DMS153 (cell line): ENCODE measurements around the gene MAGIX.

Source experiments
- DNase-seq: peaks from one replicate; lab custom pipeline; 2025; lab: John Stamatoyannopoulos, UW

Gene MAGIX

GRCh38 chrX:49205443-49205842 is 42.9 kb downstream of the MAGIX start:
- no peak for DNase-seq

DNA sequence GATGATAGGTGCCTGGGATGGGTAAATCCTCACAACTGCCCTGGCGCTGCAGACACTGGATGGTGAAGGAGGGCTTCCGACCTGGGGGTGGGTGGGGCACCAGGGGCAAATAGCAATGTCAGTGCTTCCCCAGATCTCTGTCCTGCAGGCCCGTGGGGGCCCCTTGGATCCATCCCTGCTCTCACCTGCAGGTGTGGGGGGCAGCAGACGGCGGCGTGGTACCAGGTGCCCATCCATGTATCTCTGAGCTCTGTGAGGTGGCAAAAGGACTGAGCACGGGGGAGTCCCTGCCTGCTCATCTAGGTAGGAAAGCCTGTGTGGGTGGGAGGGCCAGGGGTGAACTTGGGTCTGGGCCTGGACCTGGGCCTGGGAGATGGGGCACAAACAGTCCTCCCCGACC is 44.0 kb downstream of the MAGIX start:
- DNase-seq, result no peak

GRCh38 chrX:49208399-49208798 is 45.8 kb downstream of the MAGIX start:
- no peak for DNase-seq

DNA sequence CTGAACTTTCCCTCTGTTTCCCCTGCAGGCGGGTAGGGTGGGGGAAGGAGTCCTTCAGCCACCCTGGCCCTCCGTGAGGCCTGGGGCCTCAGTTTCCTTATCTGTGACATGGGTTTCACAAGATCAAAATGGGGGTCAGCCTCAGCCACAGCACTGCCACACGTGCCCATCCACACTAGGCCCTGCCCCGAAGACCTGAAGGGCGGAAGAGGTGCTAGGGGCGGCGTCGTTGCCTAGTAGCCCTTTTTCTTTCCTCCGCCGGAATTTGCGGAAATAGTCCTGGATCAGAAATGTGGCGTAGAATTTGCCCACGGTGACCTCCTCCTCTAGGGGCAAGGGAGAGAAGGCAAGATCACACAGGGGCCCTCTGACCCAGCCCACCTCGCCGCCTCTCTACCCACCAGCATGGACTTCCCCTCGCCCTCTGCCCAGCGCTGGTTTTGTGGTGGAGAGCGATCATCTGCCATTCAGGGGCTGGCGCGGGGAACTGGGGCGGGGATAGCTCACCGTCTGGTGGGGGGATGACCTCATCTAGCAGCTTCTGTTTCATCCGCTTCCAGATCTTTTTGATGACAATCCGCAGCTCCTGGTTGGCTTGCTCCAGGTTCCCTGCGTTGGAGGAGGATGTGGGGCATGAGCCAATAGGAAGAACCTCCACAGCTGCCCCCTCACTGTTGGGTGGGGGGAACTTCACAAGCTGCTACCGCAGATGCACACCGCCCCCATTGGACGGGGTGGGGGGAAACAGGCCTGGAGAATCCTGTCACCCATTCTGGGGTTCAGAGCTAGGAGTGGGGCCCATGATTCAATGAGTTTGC is 47.1 kb downstream of the MAGIX start:
- DNase-seq, result peak; percentile 40

- DNase-seq, result no peak
Observed at GRCh38 chrX:49210406-49210805, 47.8 kb downstream of the MAGIX start.

DNA sequence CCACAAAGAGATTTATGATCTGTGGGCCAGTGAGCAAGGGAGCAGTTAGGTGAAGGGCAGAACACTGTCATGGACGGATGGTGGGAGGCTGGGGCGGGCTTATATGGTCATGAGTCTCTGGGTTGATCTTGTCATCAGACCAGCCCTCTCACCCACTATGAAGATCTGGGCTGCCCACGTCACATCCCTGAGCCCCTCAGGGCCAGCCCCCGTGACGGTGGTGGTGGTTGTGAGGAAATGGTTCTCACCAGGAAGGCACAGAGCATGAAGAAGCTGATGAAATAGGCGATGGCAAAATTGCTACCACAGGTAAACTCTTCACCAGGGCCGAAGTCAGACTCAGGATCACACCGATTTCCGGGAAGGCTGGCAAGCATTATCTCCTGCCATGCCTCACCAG is 48.5 kb downstream of the MAGIX start:
- DNase-seq, result no peak

DNA sequence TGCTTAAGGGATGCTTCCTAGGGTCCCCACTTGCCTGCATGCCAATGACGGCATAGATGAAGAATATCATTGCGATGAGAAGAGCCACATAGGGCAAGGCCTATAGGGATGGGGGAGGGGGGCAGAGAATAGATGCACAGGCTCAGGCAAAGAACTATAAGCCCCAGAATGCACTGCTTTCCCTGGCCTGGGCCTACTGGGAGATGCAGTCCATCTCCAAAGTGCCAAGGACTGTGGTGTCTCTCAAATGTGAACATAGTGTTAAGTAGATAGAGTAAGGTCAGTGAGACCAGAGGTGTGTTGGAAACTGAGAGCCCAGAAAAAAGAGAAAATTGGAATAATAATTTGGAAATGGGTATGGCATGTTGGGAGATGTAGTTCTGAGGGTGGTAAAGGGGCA is 49.7 kb downstream of the MAGIX start:
- no peak for DNase-seq

- DNase-seq, result no peak
Observed at GRCh38 chrX:49212861-49213260, 50.3 kb downstream of the MAGIX start.

DNA sequence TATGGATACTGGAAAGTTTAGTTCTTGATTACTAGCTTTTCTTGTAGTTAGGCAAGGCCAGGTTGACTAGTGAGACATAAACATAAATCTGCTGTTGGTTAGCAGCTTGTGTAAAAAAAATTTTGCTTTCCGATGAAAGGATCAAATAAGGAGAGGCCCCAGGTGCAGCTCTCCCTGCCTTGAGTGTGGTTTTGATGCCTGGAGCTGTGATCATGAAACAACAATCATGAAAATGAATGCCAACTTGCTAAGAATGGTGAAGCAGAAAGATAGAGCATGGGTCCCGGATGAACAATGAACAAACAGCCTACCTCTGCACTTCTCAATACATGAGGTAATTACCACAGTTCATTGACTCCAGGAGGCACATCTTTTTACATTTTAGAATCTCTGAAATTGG is 51.9 kb downstream of the MAGIX start:
- no peak for DNase-seq

- DNase-seq, result no peak
Observed at GRCh38 chrX:49214996-49215526, 52.5 kb downstream of the MAGIX start.
